GDM1 (cell line): ENCODE measurements around the gene TTBK1.

Source experiments
- DNase-seq: peaks from one replicate; lab custom pipeline; 2025; lab: John Stamatoyannopoulos, UW

Gene TTBK1

GRCh38 chr6:43255408-43256054 is 12.2 kb downstream of the TTBK1 start:
- no peak for DNase-seq

- DNase-seq = no peak
Observed at GRCh38 chr6:43256670-43257366, 13.5 kb downstream of the TTBK1 start.

- no peak for DNase-seq
Observed at GRCh38 chr6:43257367-43258145, 14.3 kb downstream of the TTBK1 start.

- DNase-seq = no peak
Observed at GRCh38 chr6:43258180-43258579, 14.9 kb downstream of the TTBK1 start.

GRCh38 chr6:43258807-43259686 is 15.8 kb downstream of the TTBK1 start:
- DNase-seq = no peak

- DNase-seq = no peak
Observed at GRCh38 chr6:43260791-43261190, 17.5 kb downstream of the TTBK1 start.

GRCh38 chr6:43261198-43261597 is 17.9 kb downstream of the TTBK1 start:
- no peak for DNase-seq

GRCh38 chr6:43262000-43262779 is 18.9 kb downstream of the TTBK1 start:
- DNase-seq = no peak

- no peak for DNase-seq
Observed at GRCh38 chr6:43262780-43263313, 19.6 kb downstream of the TTBK1 start.

- DNase-seq = peak; percentile 63
Observed at GRCh38 chr6:43263314-43264178, 20.3 kb downstream of the TTBK1 start.

GRCh38 chr6:43264599-43265145 is 21.4 kb downstream of the TTBK1 start:
- no peak for DNase-seq

GRCh38 chr6:43265564-43265963 is 22.3 kb downstream of the TTBK1 start:
- DNase-seq = no peak

- no peak for DNase-seq
Observed at GRCh38 chr6:43267619-43268354, 24.5 kb downstream of the TTBK1 start.

GRCh38 chr6:43268355-43268700 is 25.0 kb downstream of the TTBK1 start:
- no peak for DNase-seq

- no peak for DNase-seq
Observed at GRCh38 chr6:43268782-43269272, 25.5 kb downstream of the TTBK1 start.

GRCh38 chr6:43269273-43270007 is 26.2 kb downstream of the TTBK1 start:
- DNase-seq = no peak

- no peak for DNase-seq
Observed at GRCh38 chr6:43271103-43271815, 28.0 kb downstream of the TTBK1 start.

GRCh38 chr6:43271944-43272343 is 28.7 kb downstream of the TTBK1 start:
- DNase-seq = no peak
